ENCODE results near the gene SLC33A1. TPM values are rescaled to one million over a fixed set of nuclear protein-coding genes. Genes with fewer than 3 reads are reported as not detected.

SLC33A1 gene
- total and polyA plus RNA-seq, 10 of the 15 experiments (the other 5 are each of a cell fraction or from before 2014, with no cell fraction given) = 6.4 to 25.2 (median 19.8) TPM

DNA sequence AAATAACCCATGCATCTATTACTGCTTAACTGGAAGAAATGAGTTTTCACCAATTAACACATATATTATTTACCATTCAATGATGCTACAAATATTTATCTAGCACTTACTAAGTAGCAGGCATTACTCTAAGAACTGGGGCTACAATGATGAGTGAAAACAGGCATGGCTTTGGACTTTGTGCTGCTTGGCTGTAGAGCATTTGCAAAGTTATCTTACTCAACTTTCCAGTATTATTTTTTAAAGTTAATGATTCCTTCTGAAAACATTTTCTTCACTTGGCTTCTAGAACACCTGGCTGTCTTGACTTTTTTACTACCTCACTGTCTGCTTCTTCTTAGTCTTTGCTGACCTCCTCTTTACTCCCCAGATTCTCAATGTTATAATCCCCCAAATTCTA is 49.9 kb downstream of the SLC33A1 start:
- no peak for FAIRE-seq
- intact Hi-C loops (cut with micrococcal nuclease; ENCODE audit: unreplicated experiment) = loop anchor here (10.0 kb wide), 1 partner anchor 200 kb away; no protein-coding TSS in a partner anchor
- no peak overlapping the region for H3K4me2 ChIP-seq (ENCODE audit: control insufficient read depth, insufficient read depth)

More for the DNA sequence above, 49.9 kb downstream of the SLC33A1 start:
- H3K4me1 ChIP-seq (ENCODE audit: control insufficient read depth, insufficient read depth, low read length) = peaks cover 3% of the 10 kb centered on the region; the same call in 1 of the 2 replicates
- no peak overlapping the region for H3K27ac ChIP-seq (ENCODE audit: control insufficient read depth, insufficient read depth)
- H3K9me3 ChIP-seq (replicated peaks; ENCODE audit: control insufficient read depth, insufficient read depth, low read length) = no peaks in the 10 kb centered on the region
- no peaks in the 10 kb centered on the region for H4K20me1 ChIP-seq (ENCODE audit: control insufficient read depth, insufficient read depth)
- H2AFZ ChIP-seq (ENCODE audit: control insufficient read depth, low read depth, low read length) = no peak overlapping the region
- H3K27me3 ChIP-seq (replicated peaks in 1 of 2; ENCODE audit: control insufficient read depth in 2 of 2, insufficient read depth in 2 of 2, low read length in 1 of 2) = no peaks in the 10 kb centered on the region; a peak in 1 of 4 replicates
- no peaks in the 10 kb centered on the region for H3K36me3 ChIP-seq (ENCODE audit: control insufficient read depth in 2 of 2, insufficient read depth in 2 of 2, low read length in 1 of 2)
- BruUV-seq (replicated peaks) = no TSS peak
- H3K4me3 ChIP-seq = no peak overlapping the region
- in situ Hi-C loops (cut with MboI) = no loop called here
- POLR2A ChIA-PET = no interaction called here
- DNase-seq (ENCODE audit: low read depth, low spot score) = no peak
- H3K79me2 ChIP-seq (ENCODE audit: control insufficient read depth, insufficient read depth, low read length) = no peaks in the 10 kb centered on the region
- RAD21 ChIA-PET (ENCODE audit: unreplicated experiment) = no interaction called here
- no peak for ATAC-seq
- CTCF ChIA-PET = no interaction called here
- SMC1A ChIA-PET (ENCODE audit: uncharacterized antibody, unreplicated experiment) = no interaction called here
- H3K9ac ChIP-seq (ENCODE audit: control insufficient read depth, insufficient read depth, low read length) = no peak overlapping the region
- TF ChIP-seq ZNF274 (IDR thresholded peaks at IDR 0.05; ENCODE audit: insufficient read depth, insufficient read length) = no peak
- TF ChIP-seq FOS (IDR thresholded peaks at IDR 0.05; ENCODE audit: borderline replicate concordance, extremely low read depth, insufficient read length) = no peak
- no peak for TF ChIP-seq E4F1 (IDR thresholded peaks at IDR 0.05; ENCODE audit: borderline replicate concordance, partially characterized antibody)
- TF ChIP-seq DPF2 (IDR thresholded peaks at IDR 0.05) = no peak

Data from GM12878 (cell line).